ENCODE data around the gene VWCE.
"Not testable (repeated sequence)": the region's sequence is repeated elsewhere in the genome, so short reads cannot be mapped to it uniquely, and the experiment has no call there.

- TF ChIP-seq EZH2 (IDR thresholded peaks at IDR 0.05; ENCODE audit: insufficient read depth, poor library complexity, severe bottlenecking); EZH2phosphoT487 (IDR thresholded peaks at IDR 0.05; ENCODE audit: insufficient read depth, low read depth): not testable (repeated sequence)
These were observed 72.4 kb downstream of the VWCE start for GRCh38 chr11:61222692-61223091.

All from GM23248 (cell line).